GM18507 (cell line): ENCODE data around the gene TRAF7.

Experiments
- DNase-seq: peaks from one replicate; pipeline ENCODE4 v3.0.0; 2011; ENCODE audit warnings: low read depth; ENCODE audit not compliant: insufficient read length; ENCODE audit errors: extremely low spot score
- FAIRE-seq: peaks from 2 replicates; lab custom pipeline; 2011; peaks lifted over from hg19 to GRCh38; lab: Jason Lieb, UNC

TRAF7 gene

DNA sequence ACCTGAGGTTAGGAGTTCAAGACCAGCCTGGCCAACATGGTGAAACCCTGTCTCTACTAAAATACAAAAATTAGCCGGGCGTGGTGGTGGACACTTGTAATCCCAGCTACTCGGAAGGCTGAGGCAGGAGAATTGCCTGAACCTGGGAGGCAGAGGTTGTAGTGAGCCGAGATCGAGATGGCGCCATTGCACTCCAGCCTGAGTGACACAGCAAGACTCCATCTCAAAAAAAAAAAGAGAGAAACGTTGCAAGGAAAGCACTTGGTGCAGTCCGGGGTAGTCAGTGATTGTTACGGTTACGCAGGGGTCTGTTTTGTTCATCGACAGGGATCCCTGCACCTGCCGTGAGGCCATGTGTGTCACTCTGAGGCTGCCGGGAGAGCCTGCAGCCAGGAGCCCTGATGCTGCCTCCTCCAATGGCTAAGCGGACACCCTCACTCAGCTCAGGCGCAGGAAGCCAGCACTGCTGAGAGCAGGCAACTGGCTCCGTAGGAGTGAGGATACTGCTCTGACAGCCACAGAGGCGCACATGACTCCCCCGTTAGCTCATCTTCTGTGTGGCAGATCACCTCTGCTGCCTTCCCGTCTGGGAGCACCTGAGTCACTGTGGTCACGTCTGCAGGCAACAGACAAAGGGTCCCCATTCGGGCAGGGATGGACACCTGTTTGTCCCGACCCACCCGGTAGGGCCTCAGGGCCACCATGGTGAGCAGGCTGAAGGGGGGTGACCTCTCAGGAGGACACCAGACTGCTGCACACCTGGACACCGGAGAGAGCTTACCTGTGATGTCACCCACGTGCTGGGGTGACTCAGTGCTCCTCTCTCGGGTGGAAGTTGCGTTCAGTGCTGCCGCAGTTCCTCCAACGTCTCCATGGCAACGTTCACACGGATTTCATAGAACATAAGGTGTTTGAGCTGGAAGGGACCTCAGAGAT, 12.4 kb upstream of the TRAF7 start:
- no peak for FAIRE-seq
- DNase-seq: no peak

GRCh38 chr16:2143878-2144485, 11.6 kb upstream of the TRAF7 start:
- DNase-seq (no peak), FAIRE-seq (no peak)

DNA sequence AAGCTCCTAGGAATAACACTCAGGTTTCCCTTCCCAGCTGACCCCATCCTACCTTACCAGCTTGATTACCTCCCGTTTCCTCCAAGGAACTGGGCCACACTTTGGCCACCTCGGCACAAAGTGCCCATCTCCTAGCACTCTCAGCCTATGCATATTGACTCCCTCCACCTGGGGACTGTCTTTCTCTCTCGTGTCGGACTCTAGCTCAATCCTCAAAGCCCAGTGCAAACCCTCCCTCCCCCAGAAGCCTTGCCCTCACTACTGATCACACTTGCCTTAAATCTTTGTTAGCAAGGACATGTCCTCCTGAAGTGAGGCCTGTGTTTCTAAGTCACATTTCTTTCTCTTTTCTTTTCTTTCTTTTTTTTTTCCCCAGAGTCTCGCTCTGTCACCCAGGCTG, 9.7 kb upstream of the TRAF7 start:
- FAIRE-seq: no peak
- DNase-seq: no peak

GRCh38 chr16:2147378-2147777, 8.2 kb upstream of the TRAF7 start:
- FAIRE-seq (no peak), DNase-seq (no peak)

DNA sequence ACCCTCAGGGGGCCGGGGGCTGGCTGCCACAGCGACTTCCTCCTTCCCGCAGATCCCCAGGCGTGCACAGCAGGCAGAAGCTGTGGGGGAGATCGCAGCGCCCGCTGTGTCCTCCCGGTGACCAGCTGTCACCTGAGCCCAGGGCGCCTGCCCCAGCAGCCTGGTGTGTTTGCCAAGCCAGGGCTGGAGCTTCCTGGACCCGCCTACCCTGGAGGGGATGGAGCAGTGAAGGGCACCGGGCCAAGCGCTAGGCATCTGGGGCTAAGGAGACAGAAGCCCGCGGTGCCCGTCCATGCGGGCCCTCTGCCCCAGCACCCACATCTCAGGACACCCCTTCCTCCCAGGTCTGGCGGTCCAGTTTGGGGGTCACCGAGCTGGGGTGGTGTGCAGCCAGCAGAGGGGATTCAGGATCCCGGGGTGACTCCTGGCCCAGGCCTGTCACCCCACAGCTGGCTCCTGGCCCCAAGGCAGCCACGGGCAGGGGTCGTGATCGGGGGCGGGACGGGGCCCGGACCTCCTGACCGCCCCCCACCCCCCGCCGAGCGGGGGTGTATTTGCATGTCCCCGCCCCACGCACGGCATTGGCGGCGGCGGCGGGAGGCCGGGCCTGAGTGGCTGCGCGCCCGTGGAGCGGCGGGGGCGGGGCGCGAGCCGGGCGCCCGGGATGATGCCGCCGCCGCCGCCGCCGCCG, 7.5 kb upstream of the TRAF7 start, which contains the start of gene RAB26:
Gene RAB26, plus strand, starts transcription at position 645 of the 691 bp plus-strand sequence. CDS start 159 bp downstream, outside the sequence.
- no peak for DNase-seq
- no peak for FAIRE-seq

GRCh38 chr16:2148714-2149629, 6.6 kb upstream of the TRAF7 start:
- DNase-seq (no peak), FAIRE-seq (no peak)

GRCh38 chr16:2149630-2150417, 5.8 kb upstream of the TRAF7 start:
- DNase-seq: no peak
- FAIRE-seq: no peak

DNA sequence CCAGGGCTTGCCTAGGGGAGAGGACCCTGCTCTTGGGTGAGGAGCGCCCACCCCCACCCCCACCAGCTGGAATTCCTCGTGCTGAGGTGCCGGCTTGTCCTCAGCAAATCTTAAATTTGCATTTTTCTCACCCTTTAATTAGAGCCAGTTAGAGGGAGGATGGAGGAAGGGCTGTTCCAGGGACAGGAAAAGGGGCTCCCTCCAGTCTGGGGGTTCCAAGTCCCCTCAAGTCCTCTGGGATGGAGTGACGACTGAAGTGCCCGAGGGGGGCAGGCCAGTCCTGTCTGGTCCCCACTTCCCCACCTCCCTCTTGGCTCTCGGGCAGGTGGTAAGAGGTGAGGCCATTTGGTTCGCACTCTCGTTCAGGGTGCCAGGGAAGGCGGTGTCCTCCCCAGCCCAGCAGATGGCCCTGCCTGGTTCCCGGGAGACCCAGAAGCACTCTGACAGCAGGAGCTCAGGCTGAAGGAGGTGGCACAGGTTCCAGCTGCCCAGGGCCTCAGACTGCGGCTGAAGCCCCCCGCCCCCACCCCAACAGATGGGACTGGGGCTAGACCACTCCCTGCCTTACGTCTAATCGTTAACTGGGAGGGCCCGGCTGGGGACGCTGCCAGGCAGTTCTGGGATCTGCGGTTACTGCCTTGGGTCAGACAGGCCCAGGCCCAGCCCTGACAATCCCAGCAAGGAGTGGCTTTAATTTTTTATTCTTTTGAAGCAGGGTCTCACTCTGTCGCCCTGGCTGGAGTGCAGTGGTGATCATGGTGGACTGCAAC, 5.0 kb upstream of the TRAF7 start:
- no peak for FAIRE-seq
- no peak for DNase-seq

DNA sequence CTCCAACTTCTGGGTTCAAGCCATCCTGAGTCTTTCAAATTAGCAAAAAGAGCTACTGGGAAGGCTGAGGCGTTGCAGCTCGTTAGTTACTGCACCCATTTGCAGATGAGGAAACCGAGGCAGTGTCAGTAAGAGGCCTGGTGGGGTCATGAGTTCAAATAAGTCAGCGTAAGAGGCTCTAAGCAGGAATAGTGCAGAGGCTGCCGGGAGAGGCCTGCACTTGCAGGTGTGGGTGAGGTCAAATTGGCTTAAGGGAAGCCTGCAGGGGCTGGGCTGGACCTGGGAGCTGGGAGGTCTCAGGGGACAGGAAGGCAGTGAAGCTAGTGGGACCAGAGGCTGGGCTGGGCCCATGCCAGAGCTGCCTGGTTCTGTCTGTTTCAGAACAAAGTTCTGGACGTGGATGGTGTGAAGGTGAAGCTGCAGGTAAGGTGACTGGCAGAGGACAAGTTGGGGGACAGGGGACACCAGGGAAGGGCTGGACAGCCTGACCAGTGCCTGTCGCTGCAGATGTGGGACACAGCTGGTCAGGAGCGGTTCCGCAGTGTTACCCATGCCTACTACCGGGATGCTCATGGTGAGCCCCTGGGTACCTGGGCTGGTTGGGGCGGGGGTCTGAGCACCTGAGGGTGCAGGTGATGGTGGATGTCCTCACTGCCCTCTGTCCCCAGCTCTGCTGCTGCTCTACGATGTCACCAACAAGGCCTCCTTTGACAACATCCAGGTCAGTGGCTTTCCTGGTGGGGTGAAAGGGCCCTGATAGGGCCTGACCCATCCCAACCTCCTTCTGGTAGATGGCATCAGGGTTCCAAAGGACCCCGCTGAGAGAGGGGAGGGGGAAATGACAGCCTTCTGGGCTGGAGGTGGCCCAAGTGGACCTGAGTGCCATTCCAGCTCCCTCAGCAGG, 4.1 kb upstream of the TRAF7 start:
- DNase-seq (no peak), FAIRE-seq (no peak)

DNA sequence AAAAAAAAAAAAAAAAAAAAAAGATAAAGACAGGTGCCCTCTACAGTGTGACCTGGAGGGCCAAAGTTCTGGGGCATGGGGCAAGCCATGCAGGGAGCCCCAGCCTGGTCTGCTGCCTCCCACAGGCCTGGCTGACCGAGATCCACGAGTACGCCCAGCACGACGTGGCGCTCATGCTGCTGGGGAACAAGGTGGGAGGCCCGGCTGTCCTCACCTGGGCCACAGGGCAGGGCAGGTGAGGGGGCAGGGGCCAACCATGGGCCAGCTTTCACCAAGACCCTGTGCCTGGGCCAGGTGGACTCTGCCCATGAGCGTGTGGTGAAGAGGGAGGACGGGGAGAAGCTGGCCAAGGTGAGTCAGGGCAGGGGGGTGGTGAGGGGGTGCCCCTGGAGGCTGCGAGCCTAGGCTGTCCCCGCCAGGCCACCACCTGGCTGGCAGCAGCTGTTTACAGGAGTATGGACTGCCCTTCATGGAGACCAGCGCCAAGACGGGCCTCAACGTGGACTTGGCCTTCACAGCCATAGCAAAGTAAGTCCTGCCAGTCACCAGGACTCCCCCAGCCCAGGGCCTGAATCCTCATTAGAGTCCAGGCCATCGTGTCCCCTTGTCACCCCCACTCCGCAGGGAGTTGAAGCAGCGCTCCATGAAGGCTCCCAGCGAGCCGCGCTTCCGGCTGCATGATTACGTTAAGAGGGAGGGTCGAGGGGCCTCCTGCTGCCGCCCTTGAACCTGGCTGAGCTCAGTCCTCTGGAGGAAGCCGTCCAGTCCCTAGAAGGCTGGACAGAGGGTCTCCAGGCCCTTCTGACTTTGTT, 2.7 kb upstream of the TRAF7 start:
- FAIRE-seq: no peak
- DNase-seq: no peak

DNA sequence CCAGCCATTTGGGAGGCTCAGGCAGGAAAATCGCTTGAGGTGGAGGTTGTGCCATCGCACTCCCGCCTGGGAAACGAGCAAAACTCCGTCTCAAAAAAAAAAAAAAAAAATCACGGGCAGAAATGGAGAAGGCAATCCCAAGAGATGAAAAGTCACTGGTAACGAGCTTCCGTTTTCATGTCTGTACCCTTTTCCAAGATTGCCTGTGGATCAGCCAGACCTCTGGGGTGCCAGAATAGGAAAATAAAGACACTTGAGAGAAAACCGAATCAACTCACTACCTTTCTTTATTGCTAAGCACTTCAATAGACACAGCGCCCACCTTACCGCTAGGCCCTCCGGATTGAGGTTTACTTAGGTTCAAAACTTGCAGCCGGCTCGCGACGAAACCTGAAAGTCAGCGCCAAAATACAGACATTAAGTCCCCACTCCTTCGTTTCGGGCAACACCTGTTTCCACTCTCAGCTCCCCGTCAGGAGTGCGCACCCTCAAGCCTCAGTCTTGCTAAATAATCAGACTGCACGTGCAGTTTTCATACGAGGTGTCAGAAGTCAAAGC, 970 bp upstream of the TRAF7 start:
- FAIRE-seq (no peak), DNase-seq (no peak)

- FAIRE-seq (no peak), DNase-seq (no peak)
Measured at GRCh38 chr16:2155977-2156848, 631 bp downstream of the TRAF7 start.

DNA sequence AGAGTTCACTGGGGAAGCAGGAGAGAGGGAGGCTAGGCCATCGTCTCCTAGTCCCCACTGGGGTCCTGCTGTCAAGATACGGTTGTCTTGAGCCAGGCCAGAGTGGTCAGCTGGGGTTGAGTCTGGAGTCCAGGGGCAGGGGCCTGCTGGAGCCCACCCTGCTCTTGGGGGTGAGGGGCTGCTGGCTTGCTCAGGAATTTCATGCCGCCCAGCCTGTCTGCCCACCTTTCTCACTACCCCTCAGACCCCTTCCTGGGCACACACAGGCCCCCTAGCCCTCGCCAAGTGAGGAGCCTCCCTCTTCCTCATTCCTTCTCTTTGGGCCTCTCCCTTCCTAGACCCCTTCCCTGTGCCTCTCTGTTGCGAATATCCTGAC, 1.3 kb downstream of the TRAF7 start:
- FAIRE-seq (no peak), DNase-seq (no peak)

- no peak for FAIRE-seq
Measured at GRCh38 chr16:2157480-2158261, 2.1 kb downstream of the TRAF7 start.

More at GRCh38 chr16:2157480-2158261, 2.1 kb downstream of the TRAF7 start:
- no peak for DNase-seq
